HL-60 (cell line): ENCODE data around the gene TOP2A.

ENCODE experiments used
- GABPA ChIP-seq: IDR thresholded peaks from 2 replicates; pipeline ENCODE4 v1.6.1; 2012; ENCODE audit warnings: low read depth
- TF ChIP-seq, protein P1 (sequence below): IDR thresholded peaks from one replicate; pipeline ENCODE4 v1.5.1; 2011; ENCODE audit warnings: low read length, control low read depth, inconsistent platforms; ENCODE audit not compliant: insufficient read depth

DNA sequence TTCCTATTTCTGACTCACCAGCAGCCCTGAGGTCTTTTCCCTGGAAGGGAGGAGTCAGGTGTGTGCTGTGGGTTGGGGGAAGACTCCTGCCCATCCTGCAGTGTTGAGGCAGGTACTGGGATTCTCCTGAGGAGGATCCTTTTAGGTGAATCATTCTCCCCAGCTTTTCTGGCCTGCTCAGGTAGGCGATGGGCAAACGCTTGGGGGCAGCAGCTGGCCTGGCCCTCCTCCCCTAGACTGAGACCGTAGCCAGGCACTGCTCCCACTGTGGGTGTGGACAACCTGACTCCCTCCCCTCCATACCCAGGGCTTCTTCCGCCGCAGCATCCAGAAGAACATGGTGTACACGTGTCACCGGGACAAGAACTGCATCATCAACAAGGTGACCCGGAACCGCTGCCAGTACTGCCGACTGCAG lies 68.2 kb downstream of the TOP2A start:
- TF ChIP-seq, protein P1, sequence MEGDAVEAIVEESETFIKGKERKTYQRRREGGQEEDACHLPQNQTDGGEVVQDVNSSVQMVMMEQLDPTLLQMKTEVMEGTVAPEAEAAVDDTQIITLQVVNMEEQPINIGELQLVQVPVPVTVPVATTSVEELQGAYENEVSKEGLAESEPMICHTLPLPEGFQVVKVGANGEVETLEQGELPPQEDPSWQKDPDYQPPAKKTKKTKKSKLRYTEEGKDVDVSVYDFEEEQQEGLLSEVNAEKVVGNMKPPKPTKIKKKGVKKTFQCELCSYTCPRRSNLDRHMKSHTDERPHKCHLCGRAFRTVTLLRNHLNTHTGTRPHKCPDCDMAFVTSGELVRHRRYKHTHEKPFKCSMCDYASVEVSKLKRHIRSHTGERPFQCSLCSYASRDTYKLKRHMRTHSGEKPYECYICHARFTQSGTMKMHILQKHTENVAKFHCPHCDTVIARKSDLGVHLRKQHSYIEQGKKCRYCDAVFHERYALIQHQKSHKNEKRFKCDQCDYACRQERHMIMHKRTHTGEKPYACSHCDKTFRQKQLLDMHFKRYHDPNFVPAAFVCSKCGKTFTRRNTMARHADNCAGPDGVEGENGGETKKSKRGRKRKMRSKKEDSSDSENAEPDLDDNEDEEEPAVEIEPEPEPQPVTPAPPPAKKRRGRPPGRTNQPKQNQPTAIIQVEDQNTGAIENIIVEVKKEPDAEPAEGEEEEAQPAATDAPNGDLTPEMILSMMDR: no peak
- no peak for TF ChIP-seq GABPA
